GM12872 (cell line): Measurements from ENCODE around the gene TMEM131.

ENCODE experiments used
- TF ChIP-seq, protein P1 (sequence below): IDR thresholded peaks from 3 replicates; pipeline ENCODE4 v1.5.1; 2011; ENCODE audit warnings: low read depth, mild to moderate bottlenecking, low read length, moderate library complexity; ENCODE audit not compliant: insufficient read depth

TMEM131 gene

GRCh38 chr2:97982621-97983020 is 13.1 kb downstream of the TMEM131 start:
- TF ChIP-seq, protein P1, sequence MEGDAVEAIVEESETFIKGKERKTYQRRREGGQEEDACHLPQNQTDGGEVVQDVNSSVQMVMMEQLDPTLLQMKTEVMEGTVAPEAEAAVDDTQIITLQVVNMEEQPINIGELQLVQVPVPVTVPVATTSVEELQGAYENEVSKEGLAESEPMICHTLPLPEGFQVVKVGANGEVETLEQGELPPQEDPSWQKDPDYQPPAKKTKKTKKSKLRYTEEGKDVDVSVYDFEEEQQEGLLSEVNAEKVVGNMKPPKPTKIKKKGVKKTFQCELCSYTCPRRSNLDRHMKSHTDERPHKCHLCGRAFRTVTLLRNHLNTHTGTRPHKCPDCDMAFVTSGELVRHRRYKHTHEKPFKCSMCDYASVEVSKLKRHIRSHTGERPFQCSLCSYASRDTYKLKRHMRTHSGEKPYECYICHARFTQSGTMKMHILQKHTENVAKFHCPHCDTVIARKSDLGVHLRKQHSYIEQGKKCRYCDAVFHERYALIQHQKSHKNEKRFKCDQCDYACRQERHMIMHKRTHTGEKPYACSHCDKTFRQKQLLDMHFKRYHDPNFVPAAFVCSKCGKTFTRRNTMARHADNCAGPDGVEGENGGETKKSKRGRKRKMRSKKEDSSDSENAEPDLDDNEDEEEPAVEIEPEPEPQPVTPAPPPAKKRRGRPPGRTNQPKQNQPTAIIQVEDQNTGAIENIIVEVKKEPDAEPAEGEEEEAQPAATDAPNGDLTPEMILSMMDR, result no peak

DNA sequence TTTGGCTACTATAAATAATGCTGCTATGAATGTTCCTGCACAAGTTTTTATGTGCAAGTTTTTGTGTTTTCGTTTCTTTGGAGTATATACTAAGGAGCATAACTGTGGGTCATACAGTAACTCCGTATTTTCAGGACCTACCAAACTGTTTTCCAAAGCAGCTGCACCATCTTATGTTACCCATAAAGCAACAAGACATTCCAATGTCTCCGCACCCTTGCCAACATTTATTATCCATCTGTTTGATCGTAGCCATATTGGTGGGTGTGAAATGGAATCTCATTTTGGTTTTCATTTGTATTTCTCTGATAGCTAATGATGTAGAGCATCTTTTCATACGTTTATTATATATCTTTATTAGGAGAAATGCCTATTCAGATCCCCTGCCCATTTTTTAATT is 13.8 kb downstream of the TMEM131 start:
- TF ChIP-seq, protein P1, result no peak

GRCh38 chr2:97979904-97980303 is 15.8 kb downstream of the TMEM131 start:
- TF ChIP-seq, protein P1, result no peak

- TF ChIP-seq, protein P1, result no peak
These were observed 21.3 kb downstream of the TMEM131 start for GRCh38 chr2:97974471-97974870.

- TF ChIP-seq, protein P1, result no peak
These were observed 25.3 kb downstream of the TMEM131 start for GRCh38 chr2:97970293-97971060.

- TF ChIP-seq, protein P1, result no peak
These were observed 26.4 kb downstream of the TMEM131 start for GRCh38 chr2:97969081-97970067.

DNA sequence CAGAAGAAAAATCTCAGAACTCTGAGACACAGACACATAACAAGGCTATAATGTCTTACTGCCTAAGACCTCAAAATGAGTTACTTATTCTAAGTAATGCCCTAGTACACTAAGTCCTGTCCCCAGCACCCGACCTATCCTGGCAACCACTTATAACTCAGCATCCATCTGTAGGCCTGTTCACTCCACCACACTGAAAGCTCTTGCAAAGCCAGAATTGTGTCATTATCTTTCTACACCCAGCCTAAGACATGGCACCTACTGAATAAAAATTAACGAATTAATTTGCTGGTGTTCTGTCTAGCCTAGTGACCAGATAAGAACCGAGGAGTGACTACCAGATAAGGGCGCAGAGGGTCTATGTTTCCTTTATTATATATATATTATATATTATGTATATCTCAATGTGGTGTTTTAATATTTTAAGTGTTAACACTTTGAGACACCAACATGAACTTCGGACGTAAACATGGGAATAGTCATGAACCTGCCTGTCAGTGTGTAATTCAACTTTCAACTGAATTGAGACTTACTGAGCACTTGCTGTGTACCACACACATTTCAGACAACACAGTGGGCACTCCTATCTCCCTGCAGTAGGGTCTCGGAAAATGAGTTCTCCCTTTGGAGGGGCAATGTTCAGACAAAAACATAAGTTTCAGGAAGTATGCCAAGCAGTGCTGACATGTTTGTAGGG is 27.7 kb downstream of the TMEM131 start:
- TF ChIP-seq, protein P1, result no peak
